HG02970 (cell line): Measurements from ENCODE around the gene COL2A1.

Experiments
- ATAC-seq: cut with Tn5 transposase; IDR thresholded peaks from one replicate; pipeline ENCODE4 v1.9.1; 2021; ENCODE audit warnings: mild to moderate bottlenecking, moderate library complexity, moderate number of reproducible peaks; ENCODE audit not compliant: unreplicated experiment, low FRiP score

COL2A1 gene

GRCh38 chr12:47991106-47992061, 12.9 kb downstream of the COL2A1 start:
- no peak for ATAC-seq

- no peak for ATAC-seq
Observed at GRCh38 chr12:47990351-47991105, 13.7 kb downstream of the COL2A1 start.

GRCh38 chr12:47989666-47990065, 14.6 kb downstream of the COL2A1 start:
- no peak for ATAC-seq

- ATAC-seq = no peak
Observed at GRCh38 chr12:47989023-47989417, 15.3 kb downstream of the COL2A1 start.

- ATAC-seq = no peak
Observed at GRCh38 chr12:47988073-47989022, 15.9 kb downstream of the COL2A1 start.

GRCh38 chr12:47987411-47988072, 16.7 kb downstream of the COL2A1 start:
- no peak for ATAC-seq

GRCh38 chr12:47986832-47987231, 17.4 kb downstream of the COL2A1 start:
- no peak for ATAC-seq

GRCh38 chr12:47986291-47986660, 18.0 kb downstream of the COL2A1 start:
- ATAC-seq = no peak

GRCh38 chr12:47985596-47986290, 18.5 kb downstream of the COL2A1 start:
- ATAC-seq = no peak

- ATAC-seq = no peak
Observed at GRCh38 chr12:47984331-47984801, 19.9 kb downstream of the COL2A1 start.

GRCh38 chr12:47983541-47984115, 20.6 kb downstream of the COL2A1 start:
- ATAC-seq = no peak

- ATAC-seq = no peak
Observed at GRCh38 chr12:47982770-47983169, 21.5 kb downstream of the COL2A1 start.

GRCh38 chr12:47982311-47982710, 22.0 kb downstream of the COL2A1 start:
- ATAC-seq = no peak

- ATAC-seq = no peak
Observed at GRCh38 chr12:47981496-47982260, 22.6 kb downstream of the COL2A1 start.

GRCh38 chr12:47980779-47981495, 23.3 kb downstream of the COL2A1 start:
- no peak for ATAC-seq

- no peak for ATAC-seq
Observed at GRCh38 chr12:47980197-47980596, 24.1 kb downstream of the COL2A1 start.

GRCh38 chr12:47979686-47980085, 24.6 kb downstream of the COL2A1 start:
- no peak for ATAC-seq
